Measurements from ENCODE around the gene EFHC2.
"Not testable (repeated sequence)": the region's sequence is repeated elsewhere in the genome, so short reads cannot be mapped to it uniquely, and the experiment has no call there.

The EFHC2 gene

DNA sequence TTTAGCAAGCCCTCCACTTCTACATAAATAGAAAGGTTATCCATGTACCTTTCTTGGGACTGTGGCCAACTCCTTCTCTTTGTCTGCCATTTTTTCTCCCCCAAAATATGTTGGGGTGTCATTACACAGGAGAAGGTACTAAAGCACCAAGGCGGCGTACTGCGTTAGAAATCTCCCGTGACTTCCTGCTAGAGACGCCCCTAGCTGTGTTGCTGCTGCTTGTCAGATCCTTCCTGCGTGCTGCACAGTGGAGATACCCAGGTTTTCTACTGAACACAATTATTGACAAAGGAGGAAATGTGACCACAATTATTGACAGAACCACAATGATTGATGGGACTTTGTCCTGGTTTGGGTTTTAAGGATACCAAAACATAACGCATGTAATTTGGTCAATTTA, 97.7 kb downstream of the EFHC2 start:
- DNase-seq = no peak
- intact Hi-C loops (cut with DNase I) = loop anchor here (10.0 kb wide), 1 partner anchor 421 kb away; no protein-coding TSS in a partner anchor

DNA sequence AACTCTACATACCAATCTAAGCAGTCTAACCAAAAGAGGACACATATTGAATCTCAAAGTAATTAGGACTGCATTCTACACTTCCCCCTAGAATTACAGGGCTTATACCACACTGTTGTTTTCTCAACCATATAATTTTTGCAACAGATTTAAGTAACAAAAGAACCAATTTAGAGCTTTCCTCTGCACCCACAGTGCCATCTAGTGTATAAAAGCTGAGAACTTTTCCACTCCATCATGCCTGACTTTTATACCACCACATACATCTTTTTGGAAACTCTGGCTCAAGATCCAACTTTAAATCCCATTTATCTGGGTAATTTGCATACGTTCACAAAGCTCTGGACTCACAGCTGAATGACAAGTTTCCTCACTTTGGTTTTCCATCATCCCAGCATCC, 99.5 kb downstream of the EFHC2 start:
- peak in 7 of 42 donors; percentile 16 to 56 (median 29) for DNase-seq
- intact Hi-C loops (cut with DNase I) = loop anchor here (5.0 to 10.0 kb wide), 2 partner anchors 287 to 419 kb away; no protein-coding TSS in a partner anchor

DNA sequence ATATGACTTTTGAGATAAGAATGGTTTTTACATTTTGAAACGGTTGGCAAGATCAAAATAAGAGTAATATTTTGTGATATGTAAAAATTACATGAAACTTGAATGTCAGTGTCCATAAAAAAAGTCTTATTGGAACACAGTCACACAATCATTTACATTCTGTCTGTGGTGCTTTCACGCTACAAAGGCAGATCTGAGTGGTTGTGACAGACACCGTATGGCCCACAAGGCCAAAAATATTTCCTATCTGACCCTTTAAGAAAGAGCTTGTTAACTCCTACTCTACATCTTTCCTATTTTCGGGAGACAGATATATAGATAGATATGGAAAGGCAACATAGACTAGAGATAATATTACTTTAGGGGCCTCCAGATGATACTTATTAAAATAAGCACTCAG, 101.9 kb downstream of the EFHC2 start:
- no peak for DNase-seq
- intact Hi-C loops (cut with DNase I) = loop anchor here (5.0 to 10.0 kb wide), 2 partner anchors 284 to 417 kb away; no protein-coding TSS in a partner anchor

DNA sequence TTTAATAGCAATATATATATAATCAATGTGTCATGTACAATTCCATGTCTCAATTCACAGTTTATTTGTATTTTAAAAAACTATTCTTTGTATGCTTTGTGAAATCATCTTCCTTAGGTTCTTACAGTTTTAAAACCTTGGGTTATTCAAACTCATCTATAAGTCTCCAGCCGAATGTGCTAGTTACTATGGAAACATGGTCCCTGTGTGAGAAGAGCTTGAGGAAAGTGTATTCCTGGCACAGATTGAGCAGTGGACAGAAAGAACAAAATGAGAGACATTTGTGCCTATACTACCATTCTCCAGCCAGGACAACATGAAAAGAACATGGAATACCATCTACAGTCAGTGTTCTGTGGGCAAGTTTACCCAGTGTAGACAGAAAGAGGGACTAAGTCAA, 103.4 kb downstream of the EFHC2 start:
- DNase-seq = no peak
- intact Hi-C loops (cut with DNase I) = loop anchor here (5.0 to 10.0 kb wide), 2 partner anchors 283 to 415 kb away; no protein-coding TSS in a partner anchor

DNA sequence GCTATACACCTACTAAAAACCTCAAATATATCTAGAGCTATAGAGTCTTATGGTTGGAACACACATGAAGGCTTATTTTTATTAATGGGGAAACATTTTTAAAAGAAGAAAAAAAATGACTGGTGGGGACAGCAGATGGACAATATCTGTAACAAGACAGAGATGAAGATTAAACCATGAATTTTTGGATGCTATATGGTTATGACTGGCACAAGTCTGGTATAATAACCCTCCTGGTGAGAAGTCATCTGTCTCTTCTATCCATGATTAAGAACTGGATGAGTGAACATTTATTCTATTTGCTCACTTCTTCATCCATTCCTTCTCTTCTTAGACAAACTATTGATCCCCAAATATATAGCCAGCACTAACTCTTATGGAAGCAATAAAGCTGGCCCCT, 104.4 kb downstream of the EFHC2 start:
- DNase-seq = no peak
- intact Hi-C loops (cut with DNase I) = no loop called here

DNA sequence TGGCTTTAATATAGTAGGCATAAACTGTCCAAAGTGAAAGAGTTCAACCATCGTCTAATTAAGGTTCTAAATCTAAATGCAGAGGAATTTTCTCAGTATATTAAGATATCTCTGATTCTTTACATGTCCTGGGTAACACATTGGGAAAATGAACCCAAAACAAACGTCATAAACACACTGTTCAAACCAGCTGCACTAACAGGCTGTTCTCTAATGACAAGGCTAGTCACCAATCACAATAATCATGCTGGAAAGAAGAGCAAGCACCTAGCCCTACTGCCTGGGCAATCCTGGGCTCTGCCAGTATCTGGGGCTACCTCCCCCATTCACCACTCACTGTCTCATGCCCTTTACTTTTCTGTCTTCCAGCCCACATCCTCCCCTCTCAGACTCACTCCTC, 107.9 kb downstream of the EFHC2 start:
- no peak for DNase-seq
- intact Hi-C loops (cut with DNase I) = no loop called here

DNA sequence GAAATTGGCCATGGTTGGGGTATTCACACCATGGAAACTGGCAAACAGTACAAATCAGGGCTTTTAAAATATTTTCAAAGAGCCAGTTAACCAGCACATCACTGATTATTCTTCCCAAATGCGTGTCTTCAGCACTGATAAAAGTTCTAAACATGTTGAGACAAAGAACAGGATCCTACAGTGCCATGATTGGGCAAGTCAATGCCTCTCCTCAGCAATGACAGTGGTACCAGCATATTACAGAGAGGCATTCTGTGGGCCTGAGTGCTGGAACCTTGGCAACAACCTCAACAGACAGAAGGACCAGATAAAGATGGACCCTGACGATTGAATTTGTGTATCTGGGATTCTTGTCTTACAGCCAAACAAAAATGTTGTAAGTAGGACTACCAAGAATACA, 108.9 kb downstream of the EFHC2 start:
- intact Hi-C loops (cut with DNase I) = no loop called here
- DNase-seq = no peak

DNA sequence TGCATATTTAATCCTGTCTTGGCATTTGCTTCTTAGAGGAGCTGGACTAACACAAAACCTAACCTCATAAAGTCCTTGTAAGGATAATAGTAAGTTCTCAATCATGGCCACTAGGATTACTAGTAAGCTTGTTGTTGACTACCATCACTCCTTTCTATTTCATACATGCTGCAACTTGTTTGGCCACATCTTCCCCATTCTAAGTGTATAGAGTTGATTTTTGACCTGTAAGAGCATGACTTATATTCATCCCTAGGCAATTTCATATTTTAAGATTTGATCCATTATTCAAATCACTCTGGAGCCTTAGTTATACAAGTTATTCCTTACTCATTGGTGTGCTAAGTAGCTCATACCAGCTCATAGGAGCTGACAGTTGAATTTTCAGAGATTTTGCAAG, 109.4 kb downstream of the EFHC2 start:
- no peak for DNase-seq
- intact Hi-C loops (cut with DNase I) = no loop called here

DNA sequence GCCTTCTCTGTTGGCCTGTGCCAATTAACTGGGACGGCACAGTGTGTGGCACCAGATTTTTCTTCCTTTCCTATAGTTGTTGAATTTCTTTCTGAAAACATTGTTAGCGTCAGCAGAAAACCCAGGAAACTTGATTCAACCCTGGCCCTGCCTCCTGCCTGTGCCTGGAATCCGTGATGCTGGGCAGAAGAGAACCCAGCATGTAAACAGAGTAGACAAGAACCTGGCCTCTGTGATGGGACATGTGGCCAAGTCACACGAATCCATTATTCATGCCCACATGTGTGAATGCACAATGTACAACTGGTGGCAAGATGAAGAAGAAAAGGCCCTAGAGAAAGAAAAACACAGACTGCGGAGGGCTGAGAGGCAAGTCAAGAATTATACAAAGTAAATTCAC, 111.4 kb downstream of the EFHC2 start:
- peak in 3 of 42 donors; percentile 15 to 68 (median 35) for DNase-seq
- intact Hi-C loops (cut with DNase I) = no loop called here

DNA sequence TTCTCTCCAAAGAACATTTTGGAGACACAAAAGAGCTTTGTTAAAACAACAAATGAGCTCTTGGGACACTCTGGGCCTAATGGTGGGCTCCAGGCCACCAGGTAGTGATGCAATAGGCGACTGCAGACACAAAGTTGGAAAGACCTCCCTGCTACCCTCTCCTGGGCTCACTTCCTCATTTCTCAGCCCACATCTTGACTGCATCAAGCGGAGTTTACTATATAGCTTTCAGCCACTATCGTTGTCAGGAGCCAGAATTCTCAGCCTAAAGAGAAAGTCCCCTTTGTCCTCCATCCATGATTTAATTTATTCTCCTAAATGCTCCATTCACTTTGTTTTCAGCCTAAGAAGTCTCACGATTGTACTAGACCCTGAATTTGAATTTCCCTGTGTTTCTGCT, 114.9 kb downstream of the EFHC2 start:
- intact Hi-C loops (cut with DNase I) = no loop called here

DNA sequence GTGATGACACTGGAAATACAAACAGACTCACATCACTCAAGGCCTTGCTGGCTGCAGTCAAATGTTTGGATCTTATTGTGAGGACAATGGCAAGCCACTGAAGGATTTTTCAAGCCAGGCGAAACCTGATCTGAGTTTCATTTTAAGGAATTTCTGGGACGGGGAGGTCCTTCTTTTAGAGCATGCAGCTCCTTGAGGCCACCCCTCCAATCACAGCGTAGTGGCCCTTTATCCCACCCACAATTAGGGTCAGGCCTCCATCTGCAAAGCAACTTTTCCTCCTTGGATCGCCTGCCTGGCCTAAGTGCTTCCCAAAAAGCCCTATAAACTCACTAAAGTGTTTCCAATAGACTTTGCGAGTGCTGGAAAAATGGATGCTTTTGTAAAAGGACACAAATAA, 115.5 kb downstream of the EFHC2 start:
- intact Hi-C loops (cut with DNase I) = no loop called here
- DNase-seq = no peak

More for the DNA sequence above, 114.9 kb downstream of the EFHC2 start:
- DNase-seq = peak in 11 of 42 donors; percentile 1 to 54 (median 28)

DNA sequence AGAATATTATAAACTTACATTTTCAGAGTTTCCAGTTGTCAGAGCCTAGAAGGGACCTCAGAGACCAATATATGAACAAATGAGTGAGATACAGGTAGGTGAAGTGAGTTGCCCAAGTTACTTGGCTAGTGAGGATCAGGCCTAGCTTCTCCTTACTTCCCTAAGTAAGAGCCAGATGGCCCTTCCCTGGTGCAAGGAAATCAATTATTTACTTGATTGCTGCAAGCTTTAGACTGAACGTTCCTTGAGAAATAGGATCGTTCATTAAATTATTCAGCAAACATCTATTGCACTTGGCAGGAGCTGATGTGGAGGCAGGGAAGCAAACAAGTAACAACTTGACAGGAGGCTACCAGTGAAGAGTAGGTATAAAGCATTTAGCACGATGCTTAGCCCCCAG, 117.8 kb downstream of the EFHC2 start:
- no peak for DNase-seq
- intact Hi-C loops (cut with DNase I) = no loop called here

DNA sequence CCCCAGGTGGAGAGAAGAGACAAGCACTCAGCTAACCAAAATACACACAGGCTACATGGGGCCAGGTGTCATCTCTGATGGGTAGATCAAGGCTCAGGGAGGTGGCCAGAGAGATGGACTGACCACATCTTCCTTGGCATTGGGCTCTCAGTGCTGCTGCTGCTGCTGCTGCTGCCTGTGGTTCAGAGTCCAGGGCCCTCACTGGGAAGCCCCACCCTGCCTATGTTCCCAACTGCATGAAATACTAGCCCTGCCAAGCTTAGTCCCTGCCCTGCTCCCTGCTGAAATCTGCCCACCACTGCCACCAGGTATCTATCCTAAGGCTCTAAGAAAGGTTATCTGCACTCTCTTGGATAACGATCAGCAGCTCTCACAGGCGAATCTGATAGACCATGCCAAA, 118.7 kb downstream of the EFHC2 start:
- intact Hi-C loops (cut with DNase I) = no loop called here
- DNase-seq = no peak

DNA sequence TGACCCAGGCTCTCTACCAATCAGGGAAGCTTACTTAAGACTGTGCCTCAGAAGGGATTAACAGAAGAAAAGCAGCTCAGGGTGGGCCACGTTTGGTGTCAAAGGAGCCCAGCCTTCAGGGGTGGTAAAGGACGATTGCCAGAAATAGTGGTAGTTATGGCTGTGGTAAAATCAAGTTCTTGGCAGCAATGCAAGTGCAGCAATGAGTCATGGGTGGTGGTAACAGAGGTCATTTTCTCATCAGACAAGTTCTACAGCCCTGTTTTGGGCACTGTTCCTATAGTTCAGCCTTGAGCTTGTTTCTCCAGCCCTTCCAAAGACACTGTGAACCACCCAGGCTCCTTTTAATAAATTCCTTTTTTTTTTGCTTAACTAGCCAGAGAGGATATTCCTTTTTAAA, 120.3 kb downstream of the EFHC2 start:
- intact Hi-C loops (cut with DNase I) = no loop called here

DNA sequence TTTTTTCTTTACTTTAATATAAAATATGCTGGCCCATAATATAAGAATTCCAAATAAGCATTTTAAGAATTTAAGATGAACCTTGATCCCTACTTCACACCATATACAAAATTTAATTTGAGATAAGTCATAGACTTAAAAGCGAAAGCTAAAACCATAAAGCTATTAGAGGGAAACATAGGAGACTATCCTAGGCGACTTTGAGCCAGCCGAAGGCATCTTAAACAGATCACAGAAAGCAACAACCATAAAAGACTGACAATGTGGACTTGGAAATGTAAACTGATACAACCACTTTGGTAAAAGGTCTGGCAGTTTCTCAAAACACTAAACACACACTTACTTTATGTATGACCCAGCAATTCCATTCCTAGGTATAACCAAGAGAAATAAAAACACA, 125.0 kb downstream of the EFHC2 start:
- intact Hi-C loops (cut with DNase I) = no loop called here
- no peak for DNase-seq

More for the DNA sequence above, 120.3 kb downstream of the EFHC2 start:
- no peak for DNase-seq

DNA sequence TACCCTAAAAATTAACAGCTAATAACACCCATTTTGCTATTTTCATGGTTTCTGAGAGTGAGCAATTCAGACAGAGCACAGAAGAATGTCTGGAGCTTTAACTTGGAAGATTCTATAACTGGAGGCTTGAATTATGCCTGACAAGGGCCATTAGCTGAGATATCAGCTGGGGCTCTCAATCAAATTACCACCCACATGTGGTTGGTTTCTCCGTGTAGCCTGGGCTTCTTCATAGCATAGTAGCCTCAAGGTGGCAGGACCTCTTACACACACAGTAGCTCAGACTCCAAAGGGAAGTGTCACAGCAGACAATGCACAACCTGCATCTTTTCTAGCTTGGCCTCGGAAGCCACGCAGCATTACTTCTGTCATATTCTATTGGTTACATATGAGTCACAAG, 127.3 kb downstream of the EFHC2 start:
- no peak for DNase-seq
- intact Hi-C loops (cut with DNase I) = no loop called here

DNA sequence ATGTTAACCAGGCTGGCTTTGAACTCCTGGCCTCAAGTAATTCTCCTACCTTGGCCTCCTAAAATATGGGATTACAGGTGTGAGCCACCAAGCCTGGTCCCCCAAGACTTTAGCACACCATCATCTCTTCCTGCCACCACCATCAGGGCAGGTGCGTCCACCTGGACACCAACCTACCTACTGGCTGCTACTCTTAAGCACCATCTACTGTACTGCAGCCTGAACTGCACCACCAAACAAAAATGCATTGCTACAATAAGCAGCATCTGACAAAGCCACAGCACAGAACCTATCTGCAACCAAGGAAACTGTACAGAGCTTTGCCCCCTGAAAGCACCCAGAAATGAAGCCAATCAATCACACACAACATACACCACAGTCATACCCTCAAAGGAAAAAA, 139.7 kb downstream of the EFHC2 start:
- intact Hi-C loops (cut with DNase I) = no loop called here
- DNase-seq = no peak

DNA sequence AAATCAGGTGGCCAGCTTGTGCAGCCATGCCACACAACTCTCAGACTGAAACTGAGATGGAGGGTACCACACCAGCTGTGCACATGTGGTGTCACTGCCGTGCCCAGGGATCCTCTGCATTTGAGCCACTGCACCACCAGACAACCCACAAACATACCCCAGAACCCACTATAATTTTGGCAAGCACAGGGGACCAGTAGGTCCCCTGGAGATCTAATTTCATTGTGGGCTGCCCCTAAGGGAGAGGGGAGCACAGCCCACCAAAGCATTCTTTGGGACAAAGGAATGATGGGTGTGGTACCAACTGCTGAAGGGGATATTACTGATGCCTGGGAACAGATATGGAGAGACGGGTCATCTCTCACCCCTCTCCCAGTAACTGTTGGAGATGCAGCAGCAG, 140.9 kb downstream of the EFHC2 start:
- intact Hi-C loops (cut with DNase I) = no loop called here
- DNase-seq = no peak

DNA sequence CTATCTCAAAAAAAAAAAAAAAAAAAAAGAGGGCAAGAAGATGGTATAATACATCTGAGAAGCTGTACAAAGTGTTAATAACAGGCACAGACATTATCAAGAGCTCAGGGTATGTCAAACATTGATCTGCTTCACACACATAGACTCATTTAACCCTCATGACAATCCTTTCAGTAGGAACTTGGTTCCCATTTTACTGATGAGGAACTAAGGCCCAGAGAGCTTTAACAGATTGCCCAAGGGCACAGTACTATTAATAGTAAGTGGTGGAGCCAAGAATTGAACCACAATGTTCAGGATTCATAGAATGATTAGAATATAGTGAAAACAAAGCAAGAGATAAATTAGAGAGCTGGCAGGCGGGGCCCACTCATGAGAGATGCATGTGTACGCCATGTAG, 154.4 kb downstream of the EFHC2 start:
- intact Hi-C loops (cut with DNase I) = no loop called here
- no peak for DNase-seq

DNA sequence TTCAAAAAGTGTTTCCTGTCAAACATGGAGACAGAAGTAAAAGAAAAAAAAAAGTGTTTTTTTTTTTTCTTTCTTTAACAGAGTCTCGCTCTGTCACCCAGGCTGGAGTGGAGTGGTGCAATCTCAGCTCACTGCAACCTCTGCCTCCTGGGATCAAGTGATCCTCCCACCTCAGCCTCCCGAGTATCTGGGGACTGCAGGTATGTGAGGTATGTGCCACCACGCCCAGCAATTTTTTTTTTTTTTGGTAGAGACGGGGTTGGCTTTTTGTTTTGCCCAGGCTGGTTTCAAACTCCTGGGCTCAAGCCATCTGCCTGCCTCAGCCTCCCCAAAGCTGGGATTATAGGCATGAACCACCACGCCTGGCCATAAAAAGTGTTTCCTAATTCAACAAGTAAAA, 155.6 kb downstream of the EFHC2 start:
- intact Hi-C loops (cut with DNase I); DNase-seq: not testable (repeated sequence)

DNA sequence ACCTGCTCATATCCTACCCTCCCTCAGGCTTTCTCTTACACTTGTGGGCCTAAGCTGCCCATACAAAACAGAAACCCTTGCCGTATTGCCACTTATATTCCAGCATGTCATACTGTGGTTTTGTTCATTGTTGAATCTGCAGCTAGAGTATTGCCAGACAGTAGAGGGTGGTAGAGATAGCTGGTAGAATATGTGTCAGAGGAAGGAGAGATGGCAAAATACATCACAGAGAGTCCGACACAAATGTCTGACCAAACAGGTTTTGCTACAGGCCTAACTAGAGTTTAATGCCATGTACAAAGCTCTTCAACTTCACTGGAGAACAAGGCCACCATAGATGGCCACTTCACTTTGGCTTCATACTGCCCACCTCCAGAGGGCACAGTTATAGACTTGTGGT, 160.1 kb downstream of the EFHC2 start:
- intact Hi-C loops (cut with DNase I) = no loop called here
- DNase-seq = peak in 2 of 42 donors; percentile 1 to 36

Data from head of caudate nucleus (tissue), 42 donors.